Uterus (tissue), 4 donors: ENCODE results near the gene ZNF618. TPM values are rescaled to one million over a fixed set of nuclear protein-coding genes. Genes with fewer than 3 reads are reported as not detected.

ENCODE experiments used
- DNase-seq, 2 donors: peaks; one replicate each; pipeline ENCODE4 v3.0.0-alpha.2; 2019 to 2020
- H3K27ac ChIP-seq, 2 donors: fragments of 200-600 bp; sonication (generic); 1 replicate in 1 of 2; 2 replicates in 1 of 2; pipeline ENCODE4 v1.5.1; 2016 to 2018
- H3K27me3 ChIP-seq, 2 donors: fragments of 200-600 bp; sonication (generic); one replicate each; pipeline ENCODE4 v1.5.1; 2018 to 2019; ENCODE audit warnings: control low read depth in 1 of 2
- H3K36me3 ChIP-seq, 2 donors: fragments of 200-600 bp; sonication (generic); one replicate each; pipeline ENCODE4 v1.5.1; 2019; ENCODE audit warnings: control low read depth in 1 of 2
- H3K4me1 ChIP-seq, 2 donors: fragments of 200-600 bp; sonication (generic); one replicate each; pipeline ENCODE4 v1.5.1; 2018 to 2019; ENCODE audit warnings: control low read depth in 1 of 2
- H3K4me3 ChIP-seq, 2 donors: fragments of 200-600 bp; sonication (generic); 1 replicate in 1 of 2; 2 replicates in 1 of 2; pipeline ENCODE4 v1.5.1; 2018 to 2019; ENCODE audit warnings: mild to moderate bottlenecking in 1 of 2
- H3K9me3 ChIP-seq, 2 donors: fragments of 200-600 bp; sonication (generic); one replicate each; pipeline ENCODE4 v1.5.1; 2019; ENCODE audit warnings: control low read depth in 1 of 2
- POLR2A ChIP-seq, 2 donors: fragments of 450-650 bp; IDR thresholded peaks; one replicate each; pipeline ENCODE4 v1.6.1; 2016; ENCODE audit warnings: antibody characterized with exemption in 2 of 2, mild to moderate bottlenecking in 1 of 2, moderate library complexity in 1 of 2
- intact Hi-C: fragments of 100-400 bp; cut with DNase I; formaldehyde crosslinking; loops from one replicate; pipeline ENCODE4 v1.15.1; 2023; ENCODE audit warnings: low total_unique reads
- total RNA-seq, 4 donors: library from RNA; depleted of rRNA in 3 of 4; stranded (reverse); fragments of >200 nt in 3 of 4; gene quantifications; one replicate each; pipeline versions ENCODE4 v1.1.0 to v1.2.4, GENCODE V29; 2014 to 2023
- TF ChIP-seq, protein P1 (sequence below), 4 experiments: fragments of 200-600 bp in 2 of 4; fragments of 450-650 bp in 2 of 4; sonication (generic) in 2 of 4; IDR thresholded peaks; one replicate each; pipeline ENCODE4 v1.5.1; 2016 to 2019; ENCODE audit warnings: antibody characterized with exemption in 4 of 4, mild to moderate bottlenecking in 2 of 4, moderate library complexity in 1 of 4
- donor health status: DM: yes; HTN: yes; CAD: no.

ZNF618 gene
- total RNA-seq, 4 donors from 2014 or later, result 3.8 to 24.2 (median 12.3) TPM

DNA sequence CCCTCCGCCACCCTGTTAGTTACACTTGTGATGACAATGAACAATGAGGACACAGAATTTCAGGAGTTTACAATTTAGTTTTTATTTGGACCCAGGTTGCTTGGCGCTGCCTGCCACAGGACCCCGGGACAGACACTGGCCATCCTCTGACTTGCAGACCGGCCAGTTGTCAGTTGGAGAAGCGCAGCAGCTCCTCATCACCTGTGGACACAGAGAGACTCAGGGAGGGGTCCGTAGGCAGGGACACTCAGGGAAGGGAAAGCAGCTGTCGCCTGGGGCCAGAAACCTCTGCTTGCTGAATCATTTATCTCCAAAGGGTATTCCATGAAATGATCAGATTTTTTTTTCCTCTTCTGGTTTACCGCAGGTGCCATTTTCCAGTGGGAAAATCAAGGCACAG lies 184.0 kb downstream of the ZNF618 start:
- no peaks in the 10 kb centered on the region for H3K27me3 ChIP-seq
- no peak overlapping the region for H3K4me3 ChIP-seq
- intact Hi-C loops, result no loop called here
- no peak for TF ChIP-seq POLR2A (IDR thresholded peaks at IDR 0.05)
- TF ChIP-seq, protein P1, sequence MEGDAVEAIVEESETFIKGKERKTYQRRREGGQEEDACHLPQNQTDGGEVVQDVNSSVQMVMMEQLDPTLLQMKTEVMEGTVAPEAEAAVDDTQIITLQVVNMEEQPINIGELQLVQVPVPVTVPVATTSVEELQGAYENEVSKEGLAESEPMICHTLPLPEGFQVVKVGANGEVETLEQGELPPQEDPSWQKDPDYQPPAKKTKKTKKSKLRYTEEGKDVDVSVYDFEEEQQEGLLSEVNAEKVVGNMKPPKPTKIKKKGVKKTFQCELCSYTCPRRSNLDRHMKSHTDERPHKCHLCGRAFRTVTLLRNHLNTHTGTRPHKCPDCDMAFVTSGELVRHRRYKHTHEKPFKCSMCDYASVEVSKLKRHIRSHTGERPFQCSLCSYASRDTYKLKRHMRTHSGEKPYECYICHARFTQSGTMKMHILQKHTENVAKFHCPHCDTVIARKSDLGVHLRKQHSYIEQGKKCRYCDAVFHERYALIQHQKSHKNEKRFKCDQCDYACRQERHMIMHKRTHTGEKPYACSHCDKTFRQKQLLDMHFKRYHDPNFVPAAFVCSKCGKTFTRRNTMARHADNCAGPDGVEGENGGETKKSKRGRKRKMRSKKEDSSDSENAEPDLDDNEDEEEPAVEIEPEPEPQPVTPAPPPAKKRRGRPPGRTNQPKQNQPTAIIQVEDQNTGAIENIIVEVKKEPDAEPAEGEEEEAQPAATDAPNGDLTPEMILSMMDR (IDR thresholded peaks at IDR 0.05), result no peak
- H3K4me1 ChIP-seq, result no peaks in the 10 kb centered on the region
- no peak overlapping the region for H3K27ac ChIP-seq
- no peak for DNase-seq
- no peaks in the 10 kb centered on the region for H3K9me3 ChIP-seq
- H3K36me3 ChIP-seq, result no peaks in the 10 kb centered on the region

DNA sequence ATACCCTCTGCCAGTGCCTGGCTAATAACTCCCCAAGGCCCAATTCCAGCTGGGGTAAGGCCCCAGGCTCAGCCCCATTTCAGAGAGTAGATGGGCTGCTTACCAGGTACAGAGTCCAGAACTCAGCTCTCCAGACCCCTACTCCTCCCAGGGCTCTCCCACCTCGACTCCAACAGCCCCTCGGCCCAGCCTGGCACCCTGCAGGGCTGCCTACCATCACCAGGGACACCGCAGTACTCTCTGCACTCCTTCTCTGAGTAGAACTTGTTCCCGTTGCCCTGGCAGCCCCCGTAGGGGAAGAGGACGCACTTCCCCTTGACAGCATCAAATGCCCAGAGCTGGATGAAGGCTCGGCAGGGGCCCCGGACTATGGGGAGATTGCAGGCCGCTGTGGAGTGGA lies 184.6 kb downstream of the ZNF618 start:
- no peaks in the 10 kb centered on the region for H3K9me3 ChIP-seq
- no peaks in the 10 kb centered on the region for H3K27me3 ChIP-seq
- no peak overlapping the region for H3K4me3 ChIP-seq
- intact Hi-C loops, result no loop called here
- H3K27ac ChIP-seq, result no peak overlapping the region
- DNase-seq, result no peak
- no peaks in the 10 kb centered on the region for H3K36me3 ChIP-seq
- TF ChIP-seq, protein P1 (IDR thresholded peaks at IDR 0.05), result no peak
- no peak for TF ChIP-seq POLR2A (IDR thresholded peaks at IDR 0.05)
- H3K4me1 ChIP-seq, result no peaks in the 10 kb centered on the region

DNA sequence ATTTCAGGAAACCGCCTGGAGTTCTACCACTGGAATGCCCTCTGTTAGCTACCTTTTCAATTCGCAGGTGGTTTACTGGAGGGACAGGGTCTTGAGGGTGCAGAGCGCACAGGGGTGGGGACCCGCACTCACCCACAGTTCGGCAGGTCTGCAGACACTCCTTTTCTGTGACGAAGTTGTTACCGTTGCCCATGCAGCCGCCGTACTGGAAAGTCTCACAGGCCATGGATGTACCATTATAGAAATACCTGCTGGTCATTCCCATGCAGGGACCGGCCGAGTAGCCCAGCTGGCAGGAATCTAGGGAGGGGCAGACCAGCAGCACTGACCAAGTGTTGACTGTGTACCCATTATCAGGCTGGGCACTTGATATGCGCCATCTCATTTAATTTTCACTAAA lies 185.2 kb downstream of the ZNF618 start:
- no peak overlapping the region for H3K27ac ChIP-seq
- H3K27me3 ChIP-seq, result no peaks in the 10 kb centered on the region
- DNase-seq, result no peak
- no peaks in the 10 kb centered on the region for H3K36me3 ChIP-seq
- H3K4me1 ChIP-seq, result no peaks in the 10 kb centered on the region
- H3K4me3 ChIP-seq, result no peak overlapping the region
- intact Hi-C loops, result no loop called here
- TF ChIP-seq POLR2A (IDR thresholded peaks at IDR 0.05), result no peak
- TF ChIP-seq, protein P1 (IDR thresholded peaks at IDR 0.05), result no peak
- no peaks in the 10 kb centered on the region for H3K9me3 ChIP-seq

DNA sequence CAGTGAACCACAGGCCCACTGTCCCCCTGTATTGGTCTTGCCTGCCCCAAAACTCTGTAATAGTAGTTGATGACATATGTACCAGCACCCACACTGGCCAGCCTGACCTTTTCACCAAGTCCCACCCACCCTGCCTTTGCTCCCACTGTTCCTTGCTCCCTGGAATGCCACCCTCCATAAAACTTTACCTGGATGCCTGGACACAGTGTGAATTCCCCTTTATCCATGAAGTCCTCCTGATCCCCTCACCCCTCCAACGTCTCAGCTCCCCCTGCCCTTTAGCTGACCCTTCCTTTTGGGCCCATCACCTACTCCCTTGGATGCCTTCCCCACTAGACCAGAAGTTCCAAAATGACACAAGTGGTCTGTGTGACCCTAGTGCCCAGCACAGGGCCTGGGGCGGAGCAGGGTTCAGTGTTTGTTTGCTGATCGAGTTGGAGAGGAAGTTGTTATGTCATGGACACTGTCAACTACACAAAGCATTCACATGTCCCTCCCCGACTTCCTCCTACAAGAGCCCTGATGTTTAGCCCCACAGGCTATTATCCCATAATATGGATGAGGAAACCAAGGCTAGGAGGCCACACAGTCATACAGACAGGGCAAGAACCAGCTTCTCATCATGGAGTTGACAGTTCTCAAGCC lies 185.8 kb downstream of the ZNF618 start:
- DNase-seq, result no peak
- no peaks in the 10 kb centered on the region for H3K9me3 ChIP-seq
- H3K36me3 ChIP-seq, result no peaks in the 10 kb centered on the region
- TF ChIP-seq POLR2A (IDR thresholded peaks at IDR 0.05), result no peak
- TF ChIP-seq, protein P1 (IDR thresholded peaks at IDR 0.05), result no peak
- no peak overlapping the region for H3K4me3 ChIP-seq
- H3K27me3 ChIP-seq, result no peaks in the 10 kb centered on the region
- no peak overlapping the region for H3K27ac ChIP-seq
- no peaks in the 10 kb centered on the region for H3K4me1 ChIP-seq
- intact Hi-C loops, result no loop called here

DNA sequence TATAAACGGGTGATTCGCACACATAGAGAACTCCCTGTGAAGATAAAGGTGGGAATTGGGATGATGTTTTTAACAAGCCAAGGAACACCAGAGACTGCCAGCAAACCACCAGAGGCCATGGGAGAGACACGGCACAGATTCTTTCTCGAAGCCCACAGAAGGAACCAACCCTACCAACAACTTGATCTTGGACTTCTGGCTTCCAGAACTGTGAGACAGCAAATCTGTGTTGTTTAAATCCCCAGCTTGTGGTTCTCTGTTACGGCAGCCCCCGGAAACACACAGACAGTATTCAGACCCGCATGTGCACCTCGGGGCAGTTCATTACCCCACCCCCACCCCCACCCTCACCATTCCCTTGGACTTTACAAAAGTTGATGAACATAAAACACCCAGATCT lies 189.2 kb downstream of the ZNF618 start:
- Histone ChIP-seq H3K27ac (no peak overlapping the region), H3K4me3 (no peak overlapping the region), H3K4me1 (no peaks in the 10 kb centered on the region), H3K27me3 (no peaks in the 10 kb centered on the region), H3K9me3 (no peaks in the 10 kb centered on the region), H3K36me3 (no peaks in the 10 kb centered on the region)
- intact Hi-C loops, result no loop called here
- no peak for DNase-seq
- TF ChIP-seq POLR2A (IDR thresholded peaks at IDR 0.05), result no peak
- TF ChIP-seq, protein P1 (IDR thresholded peaks at IDR 0.05), result no peak
